Adipocyte (in vitro differentiated cells): ENCODE data around the gene OVCH2.

Source experiments
- DNase-seq: peaks from one replicate; pipeline ENCODE4 v3.0.0-alpha.2; 2015; ENCODE audit warnings: low read depth
- H3K27me3 ChIP-seq: replicated peaks from 2 replicates; pipeline ENCODE4 v1.7.0; 2013; ENCODE audit warnings: mild to moderate bottlenecking, low read length, moderate library complexity; ENCODE audit not compliant: control insufficient read depth, insufficient read depth
- H3K36me3 ChIP-seq: 2 replicates; pipeline ENCODE4 v1.7.0; 2013; ENCODE audit warnings: low read length, mild to moderate bottlenecking, moderate library complexity; ENCODE audit not compliant: control insufficient read depth, insufficient read depth, severe bottlenecking
- H3K4me1 ChIP-seq: 2 replicates; pipeline ENCODE4 v1.7.0; 2013; ENCODE audit warnings: mild to moderate bottlenecking, low read length, moderate library complexity; ENCODE audit not compliant: control insufficient read depth, insufficient read depth
- H3K4me3 ChIP-seq: 2 replicates; pipeline ENCODE4 v1.7.0; 2013; ENCODE audit warnings: mild to moderate bottlenecking, low read length, moderate library complexity
- H3K9ac ChIP-seq: 2 replicates; pipeline ENCODE4 v1.7.0; 2013; ENCODE audit warnings: mild to moderate bottlenecking, low read length, moderate library complexity
- H3K9me3 ChIP-seq: 2 replicates; pipeline ENCODE4 v1.7.0; 2013; ENCODE audit warnings: mild to moderate bottlenecking, low read length, moderate library complexity; ENCODE audit not compliant: control insufficient read depth

OVCH2 gene

DNA sequence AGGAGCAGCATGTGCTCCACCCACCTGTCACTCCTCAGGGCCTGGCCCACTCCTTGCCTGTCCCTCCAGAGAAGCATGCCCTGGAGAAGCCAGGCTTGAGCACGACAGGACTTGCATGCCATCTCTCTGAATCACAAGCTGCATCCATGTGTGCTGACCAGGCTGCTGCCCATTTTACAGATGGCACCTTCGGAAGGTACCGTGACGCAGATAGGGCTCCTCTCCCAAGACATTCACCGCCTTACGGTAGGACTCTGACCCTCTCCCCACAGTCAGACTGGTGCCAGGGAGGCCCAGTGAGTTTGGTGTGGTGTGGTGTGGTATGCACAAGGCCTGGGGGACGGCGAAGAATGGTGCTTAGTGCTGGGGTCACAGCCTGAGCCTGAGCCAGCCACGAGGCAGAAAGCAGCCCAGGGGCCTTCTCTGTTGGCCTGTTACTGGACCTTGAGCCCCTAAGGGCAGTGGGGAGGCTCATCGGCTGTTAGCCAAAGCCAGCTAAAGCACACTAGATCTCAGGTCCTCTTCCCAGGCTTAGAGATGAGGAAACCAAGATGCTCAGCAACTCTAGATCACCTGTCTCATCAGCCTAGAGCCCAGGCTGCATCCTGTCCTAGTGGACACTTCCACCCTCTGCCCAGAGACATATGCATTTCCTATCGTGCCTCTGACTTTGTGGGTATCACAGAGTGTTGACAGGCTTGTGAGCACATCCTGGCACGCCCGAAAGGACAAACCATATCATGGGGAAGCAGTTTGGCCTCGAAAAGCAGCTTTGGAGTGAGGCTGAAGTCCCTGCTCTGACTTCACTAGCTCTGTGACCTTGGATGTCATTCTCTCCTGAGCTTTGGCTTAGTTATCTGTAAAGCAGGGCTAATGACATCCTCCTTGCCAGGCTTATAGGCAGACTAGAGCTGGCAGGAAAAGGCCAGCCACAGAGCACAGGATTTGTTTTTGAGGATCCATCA is 50.7 kb downstream of the OVCH2 start:
- H3K36me3 ChIP-seq, result peaks cover 46% of the 10 kb centered on the region
- no peaks in the 10 kb centered on the region for H3K4me1 ChIP-seq
- no peak for DNase-seq
- H3K27me3 ChIP-seq, result no peaks in the 10 kb centered on the region
- no peak overlapping the region for H3K9ac ChIP-seq
- no peaks in the 10 kb centered on the region for H3K9me3 ChIP-seq
- no peak overlapping the region for H3K4me3 ChIP-seq

DNA sequence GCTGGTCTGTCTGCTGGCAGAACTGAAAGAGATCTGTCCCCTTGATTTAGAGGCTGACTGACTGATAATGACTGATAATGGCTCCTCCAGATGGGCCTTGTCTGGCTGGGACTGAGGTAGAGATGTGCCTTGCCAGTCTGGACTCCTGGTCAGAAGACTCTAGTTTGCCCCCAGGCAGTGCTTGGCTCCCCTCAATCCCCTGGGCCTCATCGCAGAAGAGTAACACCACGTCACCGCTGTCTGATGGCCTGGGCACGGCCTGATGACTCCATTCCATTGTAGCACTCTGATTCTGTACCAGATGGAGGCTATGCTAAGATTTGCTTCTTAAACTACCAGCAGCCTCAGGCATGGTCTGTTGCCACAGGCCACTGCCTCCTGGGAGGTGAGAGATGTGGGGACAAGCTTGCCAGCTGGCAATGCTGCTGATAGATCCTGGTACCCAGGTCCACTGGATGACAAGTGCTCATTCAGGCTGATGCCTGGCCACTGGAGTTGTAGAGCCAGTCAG is 52.0 kb downstream of the OVCH2 start:
- Histone ChIP-seq H3K9ac (no peak overlapping the region), H3K4me3 (no peak overlapping the region), H3K9me3 (no peaks in the 10 kb centered on the region), H3K27me3 (no peaks in the 10 kb centered on the region), H3K36me3 (peaks cover 59% of the 10 kb centered on the region), H3K4me1 (no peaks in the 10 kb centered on the region)
- no peak for DNase-seq

DNA sequence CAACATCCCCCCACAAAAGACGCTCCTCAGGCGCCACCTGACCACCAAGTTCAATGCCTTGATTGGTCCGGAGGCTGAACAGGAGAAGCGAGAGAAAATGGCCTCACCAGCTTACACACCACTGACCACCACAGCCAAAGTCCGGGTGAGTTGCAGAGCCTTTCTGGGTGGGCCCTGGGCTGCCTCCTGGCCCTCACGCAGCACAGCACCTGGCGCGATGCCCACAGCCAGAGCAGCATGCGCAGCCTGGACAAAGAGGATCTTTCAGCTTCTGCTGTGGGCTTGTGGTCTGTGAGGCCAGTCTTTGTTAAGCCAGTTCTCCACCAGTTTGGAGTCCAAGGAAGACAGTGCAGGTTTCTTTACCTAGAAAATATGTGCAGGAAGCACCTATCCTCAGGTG is 54.6 kb downstream of the OVCH2 start:
- peaks cover 69% of the 10 kb centered on the region for H3K36me3 ChIP-seq

DNA sequence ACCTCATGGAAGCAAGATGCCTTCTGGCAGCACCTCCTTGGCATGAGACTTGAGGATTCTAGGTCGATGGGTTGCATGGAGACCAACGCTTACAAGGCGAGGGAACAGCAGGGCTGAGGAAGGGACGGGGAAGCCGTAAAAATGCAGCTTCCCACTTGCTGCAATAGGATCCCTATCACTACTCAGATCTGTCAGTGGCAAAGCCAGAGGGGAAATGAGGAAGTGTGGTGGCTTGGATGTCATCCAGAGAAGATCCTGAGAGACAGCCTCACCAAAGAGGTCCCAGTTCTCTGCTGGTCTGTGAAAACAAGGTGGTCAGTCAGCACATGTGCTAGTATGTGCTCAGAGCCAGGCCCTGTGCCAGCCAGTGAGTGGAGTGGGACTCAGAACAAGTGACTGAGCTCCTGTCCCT is 55.1 kb downstream of the OVCH2 start:
- H3K4me1 ChIP-seq, result no peaks in the 10 kb centered on the region
- peaks cover 69% of the 10 kb centered on the region for H3K36me3 ChIP-seq
- DNase-seq, result no peak
- H3K4me3 ChIP-seq, result no peak overlapping the region
- H3K9me3 ChIP-seq, result no peaks in the 10 kb centered on the region
- H3K27me3 ChIP-seq, result no peaks in the 10 kb centered on the region
- H3K9ac ChIP-seq, result no peak overlapping the region

More for the DNA sequence above, 54.6 kb downstream of the OVCH2 start:
- Histone ChIP-seq H3K9me3 (no peaks in the 10 kb centered on the region), H3K9ac (no peak overlapping the region), H3K4me3 (no peak overlapping the region), H3K4me1 (no peaks in the 10 kb centered on the region), H3K27me3 (no peaks in the 10 kb centered on the region)
- no peak for DNase-seq

- Histone ChIP-seq H3K4me1 (no peaks in the 10 kb centered on the region), H3K27me3 (no peaks in the 10 kb centered on the region), H3K9me3 (no peaks in the 10 kb centered on the region), H3K36me3 (peaks cover 49% of the 10 kb centered on the region), H3K4me3 (no peak overlapping the region), H3K9ac (no peak overlapping the region)
- DNase-seq, result no peak
Measured at GRCh38 chr11:7648264-7648663, 58.0 kb downstream of the OVCH2 start.

DNA sequence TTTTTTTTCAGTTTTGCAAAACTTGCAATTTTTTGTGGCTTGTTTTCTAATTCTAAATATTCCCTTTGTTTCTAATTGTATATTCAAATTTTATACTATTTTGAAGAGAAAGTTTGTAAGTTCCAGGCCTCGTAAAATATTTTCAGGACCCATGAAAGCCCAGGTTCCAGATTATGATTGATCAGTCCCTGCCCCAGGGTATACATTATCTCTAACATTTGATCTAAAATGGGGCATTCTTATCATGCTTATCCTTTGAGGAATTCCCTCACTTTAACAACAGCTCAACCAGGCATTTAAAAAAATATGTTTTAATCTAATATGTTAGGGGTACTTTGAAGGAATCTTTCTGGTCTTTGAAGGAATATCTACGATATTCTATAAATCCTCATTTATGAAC is 59.4 kb downstream of the OVCH2 start:
- Histone ChIP-seq H3K4me1 (no peaks in the 10 kb centered on the region), H3K4me3 (no peak overlapping the region), H3K27me3 (no peaks in the 10 kb centered on the region), H3K9ac (no peak overlapping the region), H3K36me3 (peaks cover 49% of the 10 kb centered on the region), H3K9me3 (no peaks in the 10 kb centered on the region)
- no peak for DNase-seq

DNA sequence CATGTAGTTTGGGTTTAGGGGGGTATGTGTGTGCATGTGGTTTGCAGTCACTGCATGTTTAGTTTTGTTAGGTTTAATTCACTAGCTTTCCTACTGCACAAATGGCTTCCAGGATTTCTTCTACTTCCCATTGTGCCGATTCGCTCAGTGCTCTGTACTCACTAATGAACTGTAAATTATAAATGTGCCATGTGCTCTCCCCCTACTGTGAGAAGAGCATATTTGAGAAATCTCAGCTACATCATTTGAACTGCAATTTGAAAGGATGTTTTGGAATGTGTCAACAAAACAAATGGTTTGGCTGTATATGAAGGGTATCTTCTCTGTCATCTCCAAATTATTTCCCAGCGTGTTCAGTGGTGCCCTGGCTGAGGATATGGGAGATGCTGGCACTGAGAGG is 61.1 kb downstream of the OVCH2 start:
- peaks cover 49% of the 10 kb centered on the region for H3K36me3 ChIP-seq
- no peaks in the 10 kb centered on the region for H3K9me3 ChIP-seq

GRCh38 chr11:7643314-7643713 is 63.0 kb downstream of the OVCH2 start:
- no peak for DNase-seq
- H3K4me3 ChIP-seq, result no peak overlapping the region
- no peak overlapping the region for H3K9ac ChIP-seq
- H3K36me3 ChIP-seq, result peaks cover 30% of the 10 kb centered on the region
- peaks cover 14% of the 10 kb centered on the region for H3K4me1 ChIP-seq
- no peaks in the 10 kb centered on the region for H3K27me3 ChIP-seq
- H3K9me3 ChIP-seq, result no peaks in the 10 kb centered on the region

More for the DNA sequence above, 61.1 kb downstream of the OVCH2 start:
- no peak overlapping the region for H3K4me3 ChIP-seq
- no peaks in the 10 kb centered on the region for H3K4me1 ChIP-seq
- no peak overlapping the region for H3K9ac ChIP-seq
- H3K27me3 ChIP-seq, result no peaks in the 10 kb centered on the region
- DNase-seq, result no peak

DNA sequence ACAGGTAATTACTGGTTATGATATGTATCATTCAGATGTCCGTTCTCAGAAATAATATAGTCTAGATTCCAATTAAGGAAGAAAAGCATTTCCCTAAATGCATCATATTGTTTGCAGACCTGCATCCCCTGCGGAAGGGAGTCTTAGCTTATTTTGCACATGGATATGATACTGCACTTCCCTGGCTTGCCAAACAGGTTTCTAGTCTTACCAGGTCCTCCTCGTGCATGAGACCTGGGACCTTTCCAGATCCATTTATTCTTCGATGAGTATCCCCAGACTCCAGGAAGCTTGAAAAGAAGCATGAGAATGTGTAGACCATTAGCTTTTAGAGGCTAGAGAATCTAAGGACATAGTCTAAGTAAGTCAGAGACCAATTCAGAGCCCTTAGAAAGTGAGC is 63.5 kb downstream of the OVCH2 start:
- H3K27me3 ChIP-seq, result no peaks in the 10 kb centered on the region
- H3K4me3 ChIP-seq, result no peak overlapping the region
- no peaks in the 10 kb centered on the region for H3K9me3 ChIP-seq
- peaks cover 19% of the 10 kb centered on the region for H3K4me1 ChIP-seq
- no peak for DNase-seq
- H3K36me3 ChIP-seq, result peaks cover 29% of the 10 kb centered on the region
- no peak overlapping the region for H3K9ac ChIP-seq

- no peak overlapping the region for H3K4me3 ChIP-seq
- peaks cover 25% of the 10 kb centered on the region for H3K4me1 ChIP-seq
- no peaks in the 10 kb centered on the region for H3K9me3 ChIP-seq
- H3K27me3 ChIP-seq, result no peaks in the 10 kb centered on the region
- peaks cover 36% of the 10 kb centered on the region for H3K36me3 ChIP-seq
- no peak for DNase-seq
- no peak overlapping the region for H3K9ac ChIP-seq
Measured at GRCh38 chr11:7640816-7641215, 65.5 kb downstream of the OVCH2 start.

- H3K9me3 ChIP-seq, result no peaks in the 10 kb centered on the region
- H3K9ac ChIP-seq, result no peak overlapping the region
- peaks cover 46% of the 10 kb centered on the region for H3K36me3 ChIP-seq
- DNase-seq, result no peak
- peaks cover 25% of the 10 kb centered on the region for H3K4me1 ChIP-seq
- no peaks in the 10 kb centered on the region for H3K27me3 ChIP-seq
- H3K4me3 ChIP-seq, result no peak overlapping the region
Measured at GRCh38 chr11:7639643-7640025, 66.6 kb downstream of the OVCH2 start.
